HEK293 (cell line): ENCODE data around the gene UGT1A1.

ENCODE experiments used
- HOXC10 ChIP-seq: sonication (generic); formaldehyde crosslinking; IDR thresholded peaks from 2 replicates; pipeline ENCODE4 v1.8.1; 2023; ENCODE audit warnings: mild to moderate bottlenecking, missing genetic modification reagents
- PRDM2 ChIP-seq: fragments of 450-650 bp; formaldehyde crosslinking; IDR thresholded peaks from 2 replicates; pipeline ENCODE4 v1.5.1; 2016; ENCODE audit warnings: missing biosample characterization, missing genetic modification characterization, borderline replicate concordance
- ZBTB8A ChIP-seq: fragments of 450-650 bp; formaldehyde crosslinking; IDR thresholded peaks from 2 replicates; pipeline ENCODE4 v1.5.1; 2016; ENCODE audit warnings: missing biosample characterization, missing genetic modification characterization
- ZNF302 ChIP-seq: fragments of 450-650 bp; formaldehyde crosslinking; IDR thresholded peaks from 2 replicates; pipeline ENCODE4 v1.5.1; 2016; ENCODE audit warnings: missing biosample characterization, missing genetic modification characterization, low read depth
- ZNF394 ChIP-seq: fragments of 450-650 bp; formaldehyde crosslinking; IDR thresholded peaks from 2 replicates; pipeline ENCODE4 v1.5.1; 2016; ENCODE audit warnings: missing biosample characterization, missing genetic modification characterization, mild to moderate bottlenecking, moderate library complexity, borderline replicate concordance
- ZNF510 ChIP-seq: fragments of 450-650 bp; formaldehyde crosslinking; IDR thresholded peaks from 2 replicates; pipeline ENCODE4 v1.5.1; 2018; ENCODE audit warnings: mild to moderate bottlenecking, missing genetic modification characterization, missing biosample characterization; ENCODE audit not compliant: insufficient replicate concordance
- TF ChIP-seq, protein P1 (sequence below): fragments of 450-650 bp; formaldehyde crosslinking; IDR thresholded peaks from 2 replicates; pipeline ENCODE4 v1.5.1; 2016; ENCODE audit warnings: missing biosample characterization, missing genetic modification characterization

- TF ChIP-seq ZNF510 (tag by site-specific recombination) = no peak
- TF ChIP-seq PRDM2 (tag by site-specific recombination) = no peak
- TF ChIP-seq ZBTB8A (tag by site-specific recombination) = no peak
- TF ChIP-seq, protein P1, sequence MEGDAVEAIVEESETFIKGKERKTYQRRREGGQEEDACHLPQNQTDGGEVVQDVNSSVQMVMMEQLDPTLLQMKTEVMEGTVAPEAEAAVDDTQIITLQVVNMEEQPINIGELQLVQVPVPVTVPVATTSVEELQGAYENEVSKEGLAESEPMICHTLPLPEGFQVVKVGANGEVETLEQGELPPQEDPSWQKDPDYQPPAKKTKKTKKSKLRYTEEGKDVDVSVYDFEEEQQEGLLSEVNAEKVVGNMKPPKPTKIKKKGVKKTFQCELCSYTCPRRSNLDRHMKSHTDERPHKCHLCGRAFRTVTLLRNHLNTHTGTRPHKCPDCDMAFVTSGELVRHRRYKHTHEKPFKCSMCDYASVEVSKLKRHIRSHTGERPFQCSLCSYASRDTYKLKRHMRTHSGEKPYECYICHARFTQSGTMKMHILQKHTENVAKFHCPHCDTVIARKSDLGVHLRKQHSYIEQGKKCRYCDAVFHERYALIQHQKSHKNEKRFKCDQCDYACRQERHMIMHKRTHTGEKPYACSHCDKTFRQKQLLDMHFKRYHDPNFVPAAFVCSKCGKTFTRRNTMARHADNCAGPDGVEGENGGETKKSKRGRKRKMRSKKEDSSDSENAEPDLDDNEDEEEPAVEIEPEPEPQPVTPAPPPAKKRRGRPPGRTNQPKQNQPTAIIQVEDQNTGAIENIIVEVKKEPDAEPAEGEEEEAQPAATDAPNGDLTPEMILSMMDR (tag by site-specific recombination) = no peak
- TF ChIP-seq HOXC10 (CRISPR knock-in tag) = no peak
- no peak for TF ChIP-seq ZNF302 (tag by site-specific recombination)
- TF ChIP-seq ZNF394 (tag by site-specific recombination) = no peak
These were observed 19.2 kb upstream of the UGT1A1 start for GRCh38 chr2:233740870-233741269.
